Epithelial cell of esophagus (primary cell): ENCODE measurements around the gene AAK1.
"Not testable (repeated sequence)": the region's sequence is repeated elsewhere in the genome, so short reads cannot be mapped to it uniquely, and the experiment has no call there.

Source experiments
- DNase-seq: peaks from one replicate; pipeline ENCODE4 v3.0.0; 2010; ENCODE audit warnings: low read depth
- H3K4me3 ChIP-seq: 2 replicates; pipeline ENCODE4 v1.5.1; 2011; ENCODE audit warnings: mild to moderate bottlenecking, low read length, control low read depth
- CTCF ChIP-seq: IDR thresholded peaks from 2 replicates; pipeline ENCODE4 v1.5.1; 2011; ENCODE audit warnings: low read depth, mild to moderate bottlenecking, low read length, control low read depth, inconsistent platforms; ENCODE audit not compliant: insufficient read depth; ENCODE audit errors: missing control alignments

Gene AAK1

GRCh38 chr2:69660637-69661036 is 17.1 kb upstream of the AAK1 start:
- no peak for TF ChIP-seq CTCF
- no peak overlapping the region for H3K4me3 ChIP-seq
- DNase-seq = no peak

GRCh38 chr2:69659941-69660483 is 16.5 kb upstream of the AAK1 start:
- no peak for DNase-seq
- no peak for TF ChIP-seq CTCF
- H3K4me3 ChIP-seq = no peak overlapping the region

- no peak overlapping the region for H3K4me3 ChIP-seq
- no peak for DNase-seq
- no peak for TF ChIP-seq CTCF
Measured at GRCh38 chr2:69659349-69659748, 15.8 kb upstream of the AAK1 start.

- DNase-seq = peak; percentile 92
- no peak for TF ChIP-seq CTCF
- H3K4me3 ChIP-seq = no peak overlapping the region
Measured at GRCh38 chr2:69652206-69652605, 8.7 kb upstream of the AAK1 start.

- DNase-seq, H3K4me3 ChIP-seq: not testable (repeated sequence)
Measured at GRCh38 chr2:69647196-69647595, 3.7 kb upstream of the AAK1 start.

- H3K4me3 ChIP-seq = no peak overlapping the region
- TF ChIP-seq CTCF = no peak
- no peak for DNase-seq
Measured at GRCh38 chr2:69646714-69647113, 3.2 kb upstream of the AAK1 start.

GRCh38 chr2:69645921-69646320 is 2.4 kb upstream of the AAK1 start:
- TF ChIP-seq CTCF = no peak
- no peak for DNase-seq
- no peak overlapping the region for H3K4me3 ChIP-seq

GRCh38 chr2:69645031-69645431 is 1.5 kb upstream of the AAK1 start:
- H3K4me3 ChIP-seq = peak overlapping the region; percentile 91
- no peak for TF ChIP-seq CTCF
- no peak for DNase-seq
